HTERT RPE-1 (cell line): ENCODE data around the gene RGN.
"Not testable (repeated sequence)": the region's sequence is repeated elsewhere in the genome, so short reads cannot be mapped to it uniquely, and the experiment has no call there.

Experiments used
- in situ Hi-C: fragments of 300-500 bp; cut with MboI; formaldehyde crosslinking; loops from 4 replicates; pipeline ENCODE4 v1.14.3; 2020; ENCODE audit warnings: low sequenced_read_pairs

The RGN gene

DNA sequence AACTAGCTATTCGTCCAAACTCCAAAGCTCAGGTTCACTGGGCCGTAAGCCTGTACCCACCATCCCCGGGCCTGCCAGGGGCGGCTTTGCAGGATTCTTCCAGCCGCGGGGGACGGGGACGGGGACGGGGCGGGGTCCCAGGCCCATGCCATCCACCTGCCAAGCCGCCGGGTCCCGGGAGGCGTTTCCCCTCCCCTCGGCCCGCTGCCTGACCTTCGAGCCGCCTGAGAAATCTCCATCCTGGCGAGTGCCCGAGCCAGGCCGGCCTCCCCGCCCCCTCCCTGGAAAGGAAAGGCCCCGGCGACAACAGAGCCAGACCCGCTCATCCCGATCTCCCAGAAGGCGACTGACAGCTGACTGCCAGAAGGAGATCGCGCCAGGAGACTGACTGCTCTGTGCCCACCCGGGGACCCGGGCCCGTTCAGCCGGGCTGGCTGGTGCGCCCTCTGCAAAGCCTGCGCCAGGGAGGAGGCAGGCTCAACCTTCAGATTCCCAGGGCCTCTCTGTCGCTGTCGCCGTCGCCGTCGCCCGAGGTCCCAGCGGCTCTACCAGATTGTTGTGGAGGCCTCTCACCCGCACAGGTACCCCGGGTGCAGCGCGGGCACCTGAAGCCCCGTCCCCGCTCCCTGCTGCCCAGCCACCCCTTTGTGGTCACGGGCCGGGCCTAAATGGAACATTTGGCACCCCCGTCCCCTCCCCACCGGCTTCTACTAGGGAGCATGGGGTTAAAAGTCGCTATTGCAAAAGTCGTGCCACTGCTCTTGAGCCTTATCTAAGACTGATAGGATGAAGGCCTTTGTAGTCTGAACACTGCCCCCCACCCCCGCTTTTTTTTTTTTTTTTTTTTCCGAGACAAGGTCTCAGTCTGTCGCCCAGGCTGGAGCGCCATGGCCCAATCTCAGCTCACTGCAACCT lies at the start of gene RGN:
TSS of gene RGN (plus strand) at position 315 of the 915 bp plus-strand sequence. CDS start 2,702 bp downstream, outside the sequence.
- in situ Hi-C loops: no loop called here

DNA sequence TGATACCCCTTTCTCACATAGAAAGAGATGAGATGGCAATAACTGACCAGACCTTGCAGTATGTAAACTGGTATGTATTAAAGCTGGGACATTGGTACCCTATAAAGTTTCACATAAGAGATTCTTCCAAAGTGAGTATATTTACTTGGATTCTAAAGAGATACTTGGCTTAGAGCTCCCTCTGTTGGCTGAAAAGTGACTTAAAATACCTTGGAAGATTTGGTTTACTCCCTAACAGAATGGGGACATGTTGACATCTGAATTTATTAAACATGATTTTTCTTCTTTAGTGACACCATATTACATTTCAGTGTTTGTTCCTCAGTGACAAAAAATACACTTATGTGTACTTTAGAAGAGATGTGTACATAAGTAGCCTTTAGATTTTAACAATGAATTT lies 47.9 kb upstream of the RGN start:
- in situ Hi-C loops: no loop called here

DNA sequence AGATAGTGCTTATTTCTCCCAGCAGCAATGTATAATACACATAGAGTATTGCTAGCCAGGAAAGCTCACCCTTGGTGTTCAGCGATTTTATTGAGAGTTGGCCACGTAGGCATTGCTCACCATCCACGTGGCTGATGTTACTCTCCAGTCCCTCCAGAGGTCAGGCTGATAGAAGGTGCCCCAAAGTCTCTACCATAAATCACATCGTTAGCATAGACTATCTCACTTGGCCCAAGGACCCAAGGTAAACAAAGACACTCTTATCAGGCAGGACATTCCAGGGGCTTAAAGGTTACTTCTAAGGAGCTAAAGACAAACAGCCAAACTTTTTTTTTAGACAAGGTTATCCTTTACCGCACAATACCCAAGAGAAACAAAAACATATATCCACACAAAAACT lies 30.3 kb upstream of the RGN start:
- in situ Hi-C loops: no loop called here

DNA sequence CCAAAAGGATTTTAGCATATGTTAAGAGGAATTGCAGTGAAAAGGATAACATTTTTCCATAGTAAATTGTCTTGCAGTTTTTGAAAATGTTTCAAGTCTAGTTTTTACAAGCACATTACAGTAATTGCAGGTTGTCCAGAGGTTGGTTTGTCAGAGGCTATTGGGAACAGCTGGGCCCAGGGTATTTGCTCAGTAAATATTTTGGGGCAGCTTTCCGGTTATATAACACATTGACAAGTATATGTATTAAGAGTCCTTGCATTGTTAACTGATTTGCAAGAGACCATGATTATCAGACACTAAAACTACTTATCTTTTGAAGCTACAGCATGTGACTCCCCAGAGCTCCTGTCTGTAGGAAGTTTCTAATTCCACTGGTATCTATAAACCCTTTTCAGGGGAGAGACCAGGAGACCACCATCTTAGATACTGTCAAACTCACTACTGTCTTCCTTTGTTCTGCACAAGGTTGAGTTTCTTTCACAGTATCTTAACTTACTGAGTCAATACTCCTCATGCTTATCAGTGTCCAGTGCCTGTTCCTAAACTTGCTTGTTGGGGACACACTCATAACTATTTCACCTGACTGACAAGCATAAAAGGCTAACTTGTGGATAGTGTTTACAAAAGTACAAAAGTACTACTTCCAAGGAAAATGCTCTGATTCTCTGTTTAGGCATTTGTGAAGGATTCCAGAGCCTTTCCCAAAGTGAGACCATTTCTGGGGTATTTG lies 18.9 kb upstream of the RGN start:
- in situ Hi-C loops: no loop called here

DNA sequence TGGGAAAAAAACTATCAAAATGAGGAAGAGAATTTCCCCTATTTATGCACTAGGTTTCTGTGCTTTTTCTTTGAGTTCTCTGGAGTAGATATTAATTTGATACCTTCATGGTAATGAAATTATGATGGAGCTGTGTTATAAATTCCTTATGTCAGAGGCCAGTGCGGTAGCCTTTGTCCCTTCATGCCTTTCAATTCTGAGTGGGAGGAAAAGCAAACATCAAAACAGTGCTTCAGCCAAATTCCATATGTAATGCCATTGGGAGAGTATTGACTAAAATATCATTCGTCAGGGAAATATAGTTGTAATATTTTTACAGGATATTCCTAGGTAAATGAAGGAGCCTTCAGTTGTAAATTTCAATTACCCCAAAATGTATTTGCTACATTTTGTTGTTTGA lies 17.5 kb upstream of the RGN start:
- in situ Hi-C loops: no loop called here

DNA sequence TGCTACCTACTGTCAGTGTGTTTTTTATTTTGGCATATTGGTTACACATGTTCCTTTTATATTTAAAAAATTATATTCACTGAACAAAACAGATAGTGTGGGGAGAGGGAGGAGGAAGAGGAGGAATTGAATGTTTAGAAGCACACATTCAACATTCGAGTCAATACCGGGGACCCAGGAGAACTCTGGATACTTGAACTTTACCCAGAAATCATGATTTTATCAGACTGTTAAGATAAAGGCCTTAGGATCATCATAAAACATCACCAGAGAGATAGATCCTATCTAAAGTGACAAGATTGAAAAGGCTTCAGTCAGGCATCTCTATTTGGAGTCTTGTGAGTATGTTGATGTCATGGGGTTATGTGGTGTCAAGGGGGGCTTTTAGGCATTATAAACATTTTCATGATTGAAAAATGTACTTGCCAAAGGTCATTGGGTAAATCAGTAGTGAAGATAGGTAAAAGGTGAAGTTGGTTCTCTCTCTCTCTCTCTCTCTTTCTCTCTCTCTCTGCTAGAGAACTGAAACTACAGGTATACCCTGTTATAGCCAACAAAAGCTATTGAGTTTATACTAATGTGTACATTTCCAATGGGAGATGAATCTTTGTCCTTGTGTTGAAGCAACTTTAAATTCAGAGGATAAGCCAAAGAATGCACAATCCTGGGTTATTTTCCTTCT lies 16.9 kb upstream of the RGN start:
- in situ Hi-C loops: no loop called here

DNA sequence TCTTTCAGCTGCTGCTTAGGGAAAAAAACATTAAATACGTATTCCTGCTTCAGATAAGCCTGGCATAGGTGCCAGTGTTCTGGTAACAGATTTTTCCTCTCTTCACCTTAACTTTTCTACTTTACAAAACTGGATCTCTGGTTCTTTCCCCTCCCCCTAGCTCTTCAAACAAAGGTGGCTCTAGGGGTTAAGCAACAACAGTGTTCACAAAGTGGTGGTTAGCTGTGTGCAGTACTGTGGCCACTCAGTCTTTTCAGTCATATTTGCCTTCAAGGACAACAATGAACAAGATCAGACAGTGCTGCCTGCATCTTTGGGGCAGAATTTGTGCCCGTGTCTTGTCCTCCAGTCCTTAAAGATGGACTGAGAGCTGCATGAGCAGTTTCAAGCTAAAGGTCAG lies 15.1 kb upstream of the RGN start:
- in situ Hi-C loops: no loop called here

DNA sequence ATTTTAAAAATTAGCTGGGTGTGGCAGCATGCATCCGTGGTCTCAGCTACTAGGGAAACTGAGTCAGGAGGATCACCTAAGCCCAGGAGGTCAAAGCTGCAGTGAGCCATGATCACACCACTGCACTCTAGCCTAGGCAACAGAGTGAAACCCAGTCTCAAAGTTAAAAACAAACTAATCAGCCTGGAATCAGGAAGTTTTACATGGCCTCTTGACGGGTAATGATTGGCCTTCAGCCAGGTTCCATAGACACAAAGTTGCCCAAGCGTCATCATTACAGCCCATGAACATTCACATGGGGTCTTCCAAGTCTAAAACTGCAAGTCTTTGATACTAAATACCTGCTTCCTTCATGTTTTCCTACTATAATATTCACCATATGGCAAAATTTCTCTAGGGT lies 10.0 kb upstream of the RGN start:
- in situ Hi-C loops: no loop called here

DNA sequence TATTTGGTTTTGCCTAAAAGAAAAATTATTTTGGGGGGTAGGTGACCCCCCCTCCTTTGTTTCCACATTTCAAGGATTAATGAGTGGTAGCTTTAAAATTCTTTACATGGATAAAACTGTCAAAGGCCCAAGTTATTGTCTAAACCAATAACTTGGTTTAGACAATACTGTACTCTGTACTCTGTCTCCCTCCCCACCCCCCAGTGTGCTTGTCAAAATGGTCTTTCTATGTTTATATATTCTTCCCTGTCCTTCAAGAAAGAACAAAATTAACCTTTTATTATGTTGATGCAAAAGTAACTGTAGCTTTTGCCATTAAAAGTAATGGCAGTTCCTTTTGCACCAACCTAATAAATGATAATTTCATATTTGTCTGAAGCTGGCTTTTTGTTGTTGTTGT lies 9.5 kb upstream of the RGN start:
- in situ Hi-C loops: no loop called here

DNA sequence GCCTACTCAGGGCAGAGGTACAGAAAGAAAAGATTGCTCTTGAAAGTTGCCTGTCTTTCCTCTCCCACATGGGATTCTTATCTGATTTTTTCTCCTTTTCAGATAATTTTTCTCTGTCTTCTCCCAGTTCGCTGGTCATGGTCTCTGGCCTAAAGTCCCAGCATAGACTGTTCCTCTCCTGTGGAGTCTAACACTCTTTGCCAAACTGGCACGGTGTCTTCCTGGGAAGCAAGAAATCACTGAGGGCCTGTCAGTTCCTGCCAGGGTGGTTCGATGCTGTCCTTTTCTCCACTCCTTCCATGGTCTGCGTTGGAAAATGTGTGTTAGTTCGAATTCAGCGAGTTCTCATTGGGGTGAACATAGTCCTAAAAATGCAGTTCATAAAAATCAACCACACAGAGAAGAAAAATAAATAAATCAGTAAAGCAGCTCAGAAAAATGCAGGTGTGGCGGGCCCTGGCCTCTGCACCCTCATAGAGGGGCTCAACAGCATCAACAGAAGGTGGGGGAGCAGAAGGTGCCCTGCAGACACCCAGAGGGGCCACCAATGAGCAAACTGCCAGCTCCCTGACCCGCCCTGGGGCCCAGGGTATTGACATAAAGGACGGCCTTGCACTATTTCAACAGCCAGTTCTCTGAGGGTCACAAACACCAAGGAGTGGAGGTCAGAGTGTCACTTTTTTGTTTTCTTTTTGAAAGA lies 2.1 kb downstream of the RGN start:
- in situ Hi-C loops: no loop called here

DNA sequence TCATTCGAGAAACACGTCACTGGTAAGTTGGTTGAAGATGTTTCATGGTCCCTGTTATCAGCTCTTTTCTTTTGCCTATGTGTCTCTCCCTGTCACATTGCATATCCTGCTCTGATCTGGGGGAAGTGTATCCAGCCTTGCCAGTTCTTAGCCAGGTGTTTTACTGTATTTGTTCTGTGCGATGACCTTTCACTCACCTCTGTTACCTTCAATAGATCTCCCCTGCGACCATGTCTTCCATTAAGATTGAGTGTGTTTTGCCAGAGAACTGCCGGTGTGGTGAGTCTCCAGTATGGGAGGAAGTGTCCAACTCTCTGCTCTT lies 2.6 kb downstream of the RGN start:
- in situ Hi-C loops: no loop called here

DNA sequence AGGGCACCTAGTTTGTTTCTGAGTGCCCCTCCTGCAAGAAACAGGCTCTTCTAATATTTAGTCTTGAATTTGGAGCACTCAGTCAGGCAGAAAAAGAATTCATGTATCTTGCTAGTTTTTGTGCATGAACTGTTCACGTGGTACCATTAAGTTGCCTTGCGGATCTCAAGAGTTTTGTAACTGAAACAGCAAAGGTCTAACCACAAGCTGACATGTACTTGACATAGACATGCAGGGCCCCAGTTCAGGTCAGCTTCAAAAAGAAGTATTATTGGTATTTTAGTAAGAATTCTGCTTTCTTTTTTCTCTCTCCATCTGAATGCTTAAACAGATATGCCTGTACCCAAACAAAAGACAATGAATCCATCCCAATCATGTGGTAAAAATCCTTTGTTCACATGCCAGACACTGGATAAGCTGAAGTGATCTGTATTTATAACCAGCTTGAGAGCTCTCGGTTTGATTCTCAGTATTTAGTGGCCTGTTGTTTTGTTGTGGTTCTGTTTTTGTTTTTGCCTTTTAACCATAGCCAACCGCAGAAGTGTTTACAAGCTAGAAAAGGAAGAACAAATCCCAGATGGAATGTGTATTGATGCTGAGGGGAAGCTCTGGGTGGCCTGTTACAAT lies 13.0 kb downstream of the RGN start:
- in situ Hi-C loops: no loop called here

DNA sequence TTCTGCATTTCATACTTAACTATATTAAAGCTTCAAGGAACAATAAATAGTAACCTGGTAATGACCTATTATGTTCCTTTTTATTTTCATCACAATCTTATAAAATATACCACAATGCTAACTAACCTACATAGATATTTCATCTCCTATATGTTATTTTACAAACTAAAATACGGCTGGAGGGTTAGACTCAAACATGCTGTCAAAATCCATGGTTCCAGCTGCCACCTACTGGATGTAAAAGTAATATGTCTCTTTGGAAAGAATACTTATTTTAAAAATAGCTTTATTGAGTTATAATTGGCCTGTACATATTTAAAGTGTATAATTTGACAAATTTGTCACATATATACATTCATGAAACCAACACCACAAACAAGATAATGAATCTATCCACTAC lies 15.0 kb downstream of the RGN start:
- in situ Hi-C loops: no loop called here

DNA sequence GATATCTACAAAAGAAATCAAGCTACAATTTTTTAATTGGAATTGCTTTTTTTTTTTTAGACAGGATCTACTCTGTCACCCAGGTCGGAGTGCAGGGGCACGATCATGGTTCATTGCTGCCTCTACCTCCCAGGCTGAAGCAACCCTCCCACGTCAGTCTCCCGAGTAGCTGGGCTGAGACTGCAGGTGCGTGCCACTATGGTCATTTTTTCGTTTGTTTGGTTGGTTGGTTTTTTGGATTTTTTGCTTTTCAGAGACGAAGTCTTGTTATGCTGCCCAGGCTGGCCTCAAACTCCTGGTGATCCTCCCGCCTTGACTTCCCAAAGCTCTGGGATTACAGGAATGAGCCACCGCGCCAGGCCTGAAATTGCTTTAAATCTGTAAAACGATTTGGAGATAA lies 15.6 kb downstream of the RGN start:
- in situ Hi-C loops: no loop called here

DNA sequence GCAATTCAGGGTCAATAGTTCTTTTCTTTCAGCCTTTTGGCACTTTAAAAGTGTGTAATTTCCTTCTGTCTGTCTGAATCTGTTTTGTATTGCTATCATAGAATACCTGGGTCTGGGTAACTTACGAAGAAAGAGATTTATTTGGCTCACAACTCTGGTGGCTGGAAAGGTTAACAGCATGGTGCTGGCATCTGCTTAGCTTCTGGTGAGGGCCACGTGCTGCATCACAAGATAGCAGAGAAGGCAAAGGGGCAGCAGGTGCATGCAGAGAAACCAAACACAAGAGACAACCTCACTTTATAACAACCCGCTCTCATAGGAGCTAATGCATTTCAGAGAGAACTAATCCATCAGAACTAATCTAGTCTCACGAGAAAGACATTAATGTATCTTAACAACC lies 18.8 kb downstream of the RGN start:
- in situ Hi-C loops: no loop called here

DNA sequence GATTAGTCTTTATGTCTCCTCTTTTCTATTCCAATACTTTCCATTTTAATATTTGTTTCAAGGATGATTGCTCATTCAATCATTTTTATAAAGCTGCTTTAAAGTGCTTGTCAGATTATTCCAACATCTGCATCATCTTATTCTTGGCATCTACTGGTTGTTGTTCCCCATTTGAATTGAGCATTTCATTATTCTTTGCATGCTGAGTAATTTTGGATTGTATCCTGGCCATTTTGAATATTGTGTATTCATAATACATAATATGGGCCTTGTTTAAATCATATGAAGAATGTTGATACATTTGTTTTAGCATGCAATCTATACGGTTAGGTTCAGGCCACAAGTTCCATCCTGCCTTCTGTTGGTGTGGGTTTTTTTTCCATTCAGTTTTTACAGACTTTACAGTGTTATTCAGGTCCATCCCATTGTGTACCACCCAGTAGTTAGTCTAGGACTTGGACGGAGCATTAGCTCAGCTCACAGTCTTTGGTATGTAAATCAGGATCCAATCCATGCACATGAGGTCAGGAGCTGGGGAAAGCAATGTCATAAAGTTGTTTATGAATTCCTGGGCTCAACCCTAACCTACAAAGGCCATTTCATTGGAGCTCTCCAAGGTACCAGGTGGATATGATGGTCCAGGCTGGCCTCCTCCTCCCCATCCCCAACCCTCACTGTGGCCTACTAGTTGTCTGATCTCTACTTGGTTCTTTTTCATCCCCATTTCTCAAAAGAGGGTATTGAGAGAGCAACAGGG lies 20.3 kb downstream of the RGN start:
- in situ Hi-C loops: no loop called here

DNA sequence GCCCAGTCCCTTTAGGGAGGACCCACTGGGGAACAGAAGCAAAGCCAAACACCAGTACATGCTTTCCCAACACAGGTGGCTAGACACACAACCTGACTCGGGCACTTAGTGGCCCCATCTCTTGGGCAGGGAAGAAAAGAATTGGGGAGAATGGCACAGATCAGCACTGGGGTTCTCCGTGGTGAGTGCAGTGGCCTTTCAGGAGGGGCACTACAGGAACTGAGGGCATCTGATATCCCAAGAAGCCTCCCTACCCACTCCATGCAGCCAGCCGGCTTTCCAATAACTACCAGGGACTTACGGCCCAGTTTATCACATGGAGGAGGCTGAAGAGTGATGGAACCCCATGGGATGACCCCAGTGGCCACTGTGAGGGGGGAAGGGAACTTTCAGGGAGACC lies 23.0 kb downstream of the RGN start:
- in situ Hi-C loops: no loop called here

DNA sequence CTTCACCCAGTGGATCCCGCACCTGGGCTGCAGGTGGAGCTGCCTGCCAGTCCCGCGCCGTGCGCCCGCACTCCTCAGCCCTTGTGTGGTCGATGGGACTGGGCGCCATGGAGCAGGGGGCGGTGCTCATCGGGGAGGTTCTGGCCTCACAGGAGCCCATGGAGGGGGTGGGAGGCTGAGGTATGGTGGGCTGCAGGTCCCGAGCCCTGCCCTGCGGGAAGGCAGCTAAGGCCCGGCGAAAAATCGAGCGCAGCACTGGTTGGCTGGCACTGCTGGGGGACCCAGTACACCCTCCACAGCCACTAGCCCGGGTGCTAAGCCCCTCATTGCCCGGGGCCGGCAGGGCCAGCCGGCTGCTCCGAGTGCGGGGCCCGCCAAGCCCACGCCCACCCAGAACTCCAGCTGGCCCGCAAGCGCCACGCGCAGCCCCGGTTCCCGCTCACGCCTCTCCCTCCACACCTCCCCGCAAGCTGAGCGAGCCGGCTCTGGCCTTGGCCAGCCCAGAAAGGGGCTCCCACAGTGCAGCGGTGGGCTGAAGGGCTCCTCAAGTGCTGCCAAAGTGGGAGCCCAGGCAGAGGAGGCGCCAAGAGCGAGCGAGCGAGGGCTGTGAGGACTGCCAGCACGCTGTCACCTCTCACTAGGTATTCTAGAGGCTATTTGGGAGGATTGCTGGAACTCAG lies 32.8 kb downstream of the RGN start:
- in situ Hi-C loops: not testable (repeated sequence)

DNA sequence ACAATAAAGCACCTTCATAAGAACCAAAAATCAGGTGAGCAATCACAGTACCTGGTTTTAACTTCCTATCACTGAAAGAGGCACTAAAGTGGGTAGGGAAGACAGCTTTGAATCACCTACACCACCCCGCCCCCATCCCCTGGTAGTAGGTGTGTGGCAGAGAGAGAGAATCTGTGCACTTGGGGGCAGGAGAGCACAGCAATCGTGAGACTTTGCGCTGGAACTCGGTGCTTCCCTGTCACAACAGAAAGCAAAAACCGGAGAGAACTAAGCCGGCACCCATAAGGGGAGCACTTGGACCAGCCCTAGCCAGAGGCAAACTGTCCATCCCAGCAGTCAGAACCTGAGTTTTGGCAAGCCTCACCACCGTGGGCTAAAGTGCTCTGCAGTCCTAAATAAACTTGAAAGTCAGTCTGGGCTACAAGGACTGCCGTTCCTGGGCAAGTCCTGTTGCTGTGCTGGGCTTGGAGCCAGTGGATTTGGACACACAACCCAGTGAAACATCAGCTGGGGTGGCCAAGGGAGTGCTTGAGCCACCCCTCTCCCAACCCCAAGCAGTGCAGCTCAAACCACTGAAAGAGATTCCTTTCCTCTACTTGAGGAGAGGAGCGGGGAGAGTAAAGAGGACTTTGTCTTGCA lies 34.2 kb downstream of the RGN start:
- in situ Hi-C loops: no loop called here
